ENCODE results near the gene DNAJC21. TPM values are rescaled to one million over a fixed set of nuclear protein-coding genes. Genes with fewer than 3 reads are reported as not detected.

The DNAJC21 gene
- total RNA-seq, 3 donors from 2014 or later (not counting 1 experiment from before 2014, with no cell fraction given) = 46.8 to 57.9 (median 56.1) TPM

- Histone ChIP-seq H3K4me1 (ENCODE audit: control insufficient read depth, insufficient read depth, low read length) (no peaks in the 10 kb centered on the region), H3K27me3 (ENCODE audit: control insufficient read depth, insufficient read depth, low read length) (no peaks in the 10 kb centered on the region), H3K36me3 (ENCODE audit: control insufficient read depth, insufficient read depth, low read length) (no peaks in the 10 kb centered on the region), H3K27ac (ENCODE audit: low read length) (no peak overlapping the region), H3K9me3 (ENCODE audit: control insufficient read depth, insufficient read depth, low read length) (peaks cover 5% of the 10 kb centered on the region), H3K4me3 (ENCODE audit: low read length) (no peak overlapping the region)
- Mint-ChIP-seq H3K4me1 (no peaks in the 10 kb centered on the region), H3K27me3 (ENCODE audit: low read depth in 2 of 2) (peaks cover 36 to 57% of the 10 kb centered on the region in 2 donors), H3K9me3 (peaks cover 2 to 8% of the 10 kb centered on the region in 2 donors), H3K36me3 (peaks cover 13% of the 10 kb centered on the region), H3K4me3 (no peak overlapping the region), H3K27ac (no peak overlapping the region)
- intact Hi-C loops (cut with micrococcal nuclease) = no loop called here
- TF ChIP-seq, protein P1, sequence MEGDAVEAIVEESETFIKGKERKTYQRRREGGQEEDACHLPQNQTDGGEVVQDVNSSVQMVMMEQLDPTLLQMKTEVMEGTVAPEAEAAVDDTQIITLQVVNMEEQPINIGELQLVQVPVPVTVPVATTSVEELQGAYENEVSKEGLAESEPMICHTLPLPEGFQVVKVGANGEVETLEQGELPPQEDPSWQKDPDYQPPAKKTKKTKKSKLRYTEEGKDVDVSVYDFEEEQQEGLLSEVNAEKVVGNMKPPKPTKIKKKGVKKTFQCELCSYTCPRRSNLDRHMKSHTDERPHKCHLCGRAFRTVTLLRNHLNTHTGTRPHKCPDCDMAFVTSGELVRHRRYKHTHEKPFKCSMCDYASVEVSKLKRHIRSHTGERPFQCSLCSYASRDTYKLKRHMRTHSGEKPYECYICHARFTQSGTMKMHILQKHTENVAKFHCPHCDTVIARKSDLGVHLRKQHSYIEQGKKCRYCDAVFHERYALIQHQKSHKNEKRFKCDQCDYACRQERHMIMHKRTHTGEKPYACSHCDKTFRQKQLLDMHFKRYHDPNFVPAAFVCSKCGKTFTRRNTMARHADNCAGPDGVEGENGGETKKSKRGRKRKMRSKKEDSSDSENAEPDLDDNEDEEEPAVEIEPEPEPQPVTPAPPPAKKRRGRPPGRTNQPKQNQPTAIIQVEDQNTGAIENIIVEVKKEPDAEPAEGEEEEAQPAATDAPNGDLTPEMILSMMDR (IDR thresholded peaks at IDR 0.05) = no peak
- DNase-seq = no peak
- WGBS (ENCODE audit: insufficient coverage) = 100% methylated on average over 1 of the region's 2 CpGs
- ATAC-seq = no peak
Observed at GRCh38 chr5:34991486-34992238, 62.3 kb downstream of the DNAJC21 start.

GRCh38 chr5:34993951-34994350 is 64.6 kb downstream of the DNAJC21 start:
- no peak overlapping the region for H3K27ac ChIP-seq (ENCODE audit: low read length)
- intact Hi-C loops (cut with micrococcal nuclease) = no loop called here
- 86% methylated on average over 7 of the region's 8 CpGs for WGBS (ENCODE audit: insufficient coverage)
- no peaks in the 10 kb centered on the region for H3K36me3 Mint-ChIP-seq
- ATAC-seq = no peak
- no peak overlapping the region for H3K4me3 Mint-ChIP-seq
- no peaks in the 10 kb centered on the region for H3K4me1 Mint-ChIP-seq
- H3K27me3 ChIP-seq (ENCODE audit: control insufficient read depth, insufficient read depth, low read length) = no peaks in the 10 kb centered on the region
- H3K36me3 ChIP-seq (ENCODE audit: control insufficient read depth, insufficient read depth, low read length) = no peaks in the 10 kb centered on the region
- H3K4me3 ChIP-seq (ENCODE audit: low read length) = no peak overlapping the region
- peaks cover 24 to 37% of the 10 kb centered on the region in 2 donors for H3K27me3 Mint-ChIP-seq (ENCODE audit: low read depth in 2 of 2)
- H3K4me1 ChIP-seq (ENCODE audit: control insufficient read depth, insufficient read depth, low read length) = no peaks in the 10 kb centered on the region
- no peaks in the 10 kb centered on the region for H3K9me3 Mint-ChIP-seq
- H3K27ac Mint-ChIP-seq = no peak overlapping the region
- no peak for DNase-seq
- H3K9me3 ChIP-seq (ENCODE audit: control insufficient read depth, insufficient read depth, low read length) = no peaks in the 10 kb centered on the region
- TF ChIP-seq, protein P1 (IDR thresholded peaks at IDR 0.05) = no peak

GRCh38 chr5:34996261-34996660 is 66.9 kb downstream of the DNAJC21 start:
- ATAC-seq (no peak), DNase-seq (no peak)
- intact Hi-C loops (cut with micrococcal nuclease) = no loop called here
- no peak overlapping the region for H3K4me3 ChIP-seq (ENCODE audit: low read length)
- TF ChIP-seq, protein P1 (IDR thresholded peaks at IDR 0.05) = no peak
- Mint-ChIP-seq H3K36me3 (no peaks in the 10 kb centered on the region), H3K27ac (no peak overlapping the region), H3K4me1 (no peaks in the 10 kb centered on the region), H3K4me3 (no peak overlapping the region), H3K9me3 (no peaks in the 10 kb centered on the region), H3K27me3 (ENCODE audit: low read depth in 2 of 2) (peaks cover 24 to 29% of the 10 kb centered on the region in 2 donors)
- WGBS (ENCODE audit: insufficient coverage) = 72% methylated on average over 1 of the region's 2 CpGs
- no peaks in the 10 kb centered on the region for H3K4me1 ChIP-seq (ENCODE audit: control insufficient read depth, insufficient read depth, low read length)
- no peak overlapping the region for H3K27ac ChIP-seq (ENCODE audit: low read length)
- H3K36me3 ChIP-seq (ENCODE audit: control insufficient read depth, insufficient read depth, low read length) = no peaks in the 10 kb centered on the region
- H3K9me3 ChIP-seq (ENCODE audit: control insufficient read depth, insufficient read depth, low read length) = no peaks in the 10 kb centered on the region
- no peaks in the 10 kb centered on the region for H3K27me3 ChIP-seq (ENCODE audit: control insufficient read depth, insufficient read depth, low read length)
